Neutrophil (primary cell): ENCODE measurements around the gene LY6G5B.

ENCODE experiments used
- H3K27ac ChIP-seq: fragments of 200-600 bp; sonication (generic); 2 replicates; pipeline ENCODE4 v1.5.1; 2016; ENCODE audit warnings: mild to moderate bottlenecking, moderate library complexity
- H3K27me3 ChIP-seq: fragments of 200-600 bp; sonication (generic); 2 replicates; pipeline ENCODE4 v1.6.0; 2016; ENCODE audit warnings: mild to moderate bottlenecking
- H3K36me3 ChIP-seq: fragments of 200-600 bp; sonication (generic); 2 replicates; pipeline ENCODE4 v1.5.1; 2017
- H3K4me1 ChIP-seq, 2 experiments: fragments of 200-600 bp in 1 of 2; sonication (generic) in 1 of 2; 1 replicate in 1 of 2; 2 replicates in 1 of 2; pipeline versions ENCODE4 v1.5.1 to v1.6.1; 2013 to 2016; ENCODE audit warnings: low read depth in 1 of 2, low read length in 1 of 2, mild to moderate bottlenecking in 1 of 2, moderate library complexity in 1 of 2; ENCODE audit not compliant: control insufficient read depth in 1 of 2, insufficient read depth in 1 of 2
- H3K4me3 ChIP-seq, 2 experiments: fragments of 200-600 bp in 1 of 2; sonication (generic) in 1 of 2; 1 replicate in 1 of 2; 2 replicates in 1 of 2; pipeline ENCODE4 v1.5.1; 2013 to 2016; ENCODE audit warnings: low read depth in 1 of 2, low read length in 1 of 2, mild to moderate bottlenecking in 1 of 2, moderate library complexity in 1 of 2
- H3K9me3 ChIP-seq: fragments of 200-600 bp; sonication (generic); 2 replicates; pipeline ENCODE4 v1.5.1; 2016
- CTCF ChIP-seq: fragments of 200-600 bp; sonication (generic); IDR thresholded peaks from 2 replicates; pipeline ENCODE4 v1.5.1; 2016; ENCODE audit warnings: antibody characterized with exemption

LY6G5B gene

GRCh38 chr6:31664790-31665500 is 4.8 kb upstream of the LY6G5B start, which contains the start of gene GPANK1:
TSS of gene GPANK1 (minus strand) at chr6:31664997. CDS start at chr6:31664478, 519 bp downstream.
- Histone ChIP-seq H3K4me3 (peak within 1 kb of the TSS; percentile 81 to 97), H3K9me3 (no peaks in the 10 kb centered on the region), H3K4me1 (peaks cover 47 to 59% of the 10 kb centered on the region in 2 experiments), H3K36me3 (peaks cover 57% of the 10 kb centered on the region), H3K27me3 (no peaks in the 10 kb centered on the region), H3K27ac (peak within 1 kb of the TSS; percentile 96)
- no peak for TF ChIP-seq CTCF

- peaks cover 41 to 52% of the 10 kb centered on the region in 2 experiments for H3K4me1 ChIP-seq
- H3K4me3 ChIP-seq = peak within 1 kb of the TSS; percentile 81 to 97
- peak within 1 kb of the TSS; percentile 96 for H3K27ac ChIP-seq
- peaks cover 65% of the 10 kb centered on the region for H3K36me3 ChIP-seq
- no peaks in the 10 kb centered on the region for H3K9me3 ChIP-seq
- no peaks in the 10 kb centered on the region for H3K27me3 ChIP-seq
- TF ChIP-seq CTCF = peak; percentile 49
These were observed 4.1 kb upstream of the LY6G5B start, which contains the start of gene CSNK2B for GRCh38 chr6:31665501-31666336. TSS of gene CSNK2B (plus strand) at chr6:31666080. CDS start at chr6:31666832, 752 bp downstream.

- Histone ChIP-seq H3K9me3 (no peaks in the 10 kb centered on the region), H3K27me3 (no peaks in the 10 kb centered on the region), H3K4me1 (peaks cover 35 to 46% of the 10 kb centered on the region in 2 experiments), H3K4me3 (peak overlapping the region; percentile 81 to 97), H3K27ac (peak overlapping the region; percentile 96), H3K36me3 (peaks cover 69% of the 10 kb centered on the region)
- no peak for TF ChIP-seq CTCF
These were observed 3.3 kb upstream of the LY6G5B start for GRCh38 chr6:31666337-31666965.

GRCh38 chr6:31676322-31676903 is 6.6 kb downstream of the LY6G5B start:
- no peak overlapping the region for H3K4me3 ChIP-seq
- H3K27me3 ChIP-seq = peaks cover 2% of the 10 kb centered on the region
- H3K36me3 ChIP-seq = peaks cover 32% of the 10 kb centered on the region
- H3K9me3 ChIP-seq = no peaks in the 10 kb centered on the region
- no peak overlapping the region for H3K27ac ChIP-seq
- H3K4me1 ChIP-seq = peaks cover 10 to 12% of the 10 kb centered on the region in 2 experiments
- TF ChIP-seq CTCF = no peak

GRCh38 chr6:31676904-31677303 is 7.1 kb downstream of the LY6G5B start:
- TF ChIP-seq CTCF = no peak
- no peak overlapping the region for H3K4me3 ChIP-seq
- H3K36me3 ChIP-seq = peaks cover 27% of the 10 kb centered on the region
- peaks cover 7% of the 10 kb centered on the region for H3K27me3 ChIP-seq
- H3K4me1 ChIP-seq = peaks cover 13 to 16% of the 10 kb centered on the region in 2 experiments
- no peaks in the 10 kb centered on the region for H3K9me3 ChIP-seq
- H3K27ac ChIP-seq = no peak overlapping the region
